Effector memory CD4-positive, alpha-beta T cell (primary cell): ENCODE results near the gene SMYD3.

Source experiments
- DNase-seq, 3 donors: peaks; one replicate each; pipeline ENCODE4 v3.0.0-alpha.2; 2020
- H3K27ac ChIP-seq: 2 replicates; pipeline ENCODE4 v1.7.0; 2013; ENCODE audit warnings: mild to moderate bottlenecking, low read length, moderate library complexity; ENCODE audit not compliant: insufficient read depth, poor library complexity, severe bottlenecking
- H3K27me3 ChIP-seq: replicated peaks from 2 replicates; pipeline ENCODE4 v1.7.0; 2013; ENCODE audit warnings: mild to moderate bottlenecking, low read length; ENCODE audit not compliant: insufficient read depth, control insufficient read depth, poor library complexity, severe bottlenecking
- H3K36me3 ChIP-seq: 2 replicates; pipeline ENCODE4 v1.7.0; 2013; ENCODE audit warnings: mild to moderate bottlenecking, low read length, moderate library complexity; ENCODE audit not compliant: control insufficient read depth, insufficient read depth
- H3K4me1 ChIP-seq: 2 replicates; pipeline ENCODE4 v1.7.0; 2013; ENCODE audit warnings: low read length, mild to moderate bottlenecking; ENCODE audit not compliant: control insufficient read depth, insufficient read depth, poor library complexity, severe bottlenecking
- H3K4me3 ChIP-seq: 2 replicates; pipeline ENCODE4 v1.7.0; 2013; ENCODE audit warnings: low read length, low read depth, mild to moderate bottlenecking; ENCODE audit not compliant: insufficient read depth, poor library complexity, severe bottlenecking
- H3K9me3 ChIP-seq: 2 replicates; pipeline ENCODE4 v1.7.0; 2013; ENCODE audit warnings: mild to moderate bottlenecking, low read length, moderate library complexity; ENCODE audit not compliant: control insufficient read depth

The SMYD3 gene

DNA sequence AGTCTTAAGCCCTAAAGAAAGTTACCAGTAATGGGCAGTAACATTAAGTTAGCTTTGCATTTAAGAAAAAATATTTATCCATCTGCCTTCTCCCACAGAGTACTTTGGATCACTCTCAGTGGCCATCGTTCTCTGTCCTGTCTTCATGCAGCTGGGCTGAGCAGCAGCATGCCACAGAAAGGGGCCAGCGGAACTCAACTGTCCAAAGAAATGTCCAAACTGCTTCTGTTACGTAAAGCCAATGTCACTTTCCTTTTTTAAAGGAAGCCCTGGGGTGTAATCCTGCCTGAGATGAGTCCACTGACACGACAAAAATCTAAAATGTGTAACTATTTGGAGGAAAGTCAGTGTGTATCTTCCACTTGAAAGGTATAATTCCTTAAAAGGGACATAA is 291.6 kb downstream of the SMYD3 start:
- H3K4me1 ChIP-seq = no peaks in the 10 kb centered on the region
- no peaks in the 10 kb centered on the region for H3K9me3 ChIP-seq
- no peak overlapping the region for H3K27ac ChIP-seq
- no peak overlapping the region for H3K4me3 ChIP-seq
- no peak for DNase-seq
- H3K36me3 ChIP-seq = no peaks in the 10 kb centered on the region
- no peaks in the 10 kb centered on the region for H3K27me3 ChIP-seq

DNA sequence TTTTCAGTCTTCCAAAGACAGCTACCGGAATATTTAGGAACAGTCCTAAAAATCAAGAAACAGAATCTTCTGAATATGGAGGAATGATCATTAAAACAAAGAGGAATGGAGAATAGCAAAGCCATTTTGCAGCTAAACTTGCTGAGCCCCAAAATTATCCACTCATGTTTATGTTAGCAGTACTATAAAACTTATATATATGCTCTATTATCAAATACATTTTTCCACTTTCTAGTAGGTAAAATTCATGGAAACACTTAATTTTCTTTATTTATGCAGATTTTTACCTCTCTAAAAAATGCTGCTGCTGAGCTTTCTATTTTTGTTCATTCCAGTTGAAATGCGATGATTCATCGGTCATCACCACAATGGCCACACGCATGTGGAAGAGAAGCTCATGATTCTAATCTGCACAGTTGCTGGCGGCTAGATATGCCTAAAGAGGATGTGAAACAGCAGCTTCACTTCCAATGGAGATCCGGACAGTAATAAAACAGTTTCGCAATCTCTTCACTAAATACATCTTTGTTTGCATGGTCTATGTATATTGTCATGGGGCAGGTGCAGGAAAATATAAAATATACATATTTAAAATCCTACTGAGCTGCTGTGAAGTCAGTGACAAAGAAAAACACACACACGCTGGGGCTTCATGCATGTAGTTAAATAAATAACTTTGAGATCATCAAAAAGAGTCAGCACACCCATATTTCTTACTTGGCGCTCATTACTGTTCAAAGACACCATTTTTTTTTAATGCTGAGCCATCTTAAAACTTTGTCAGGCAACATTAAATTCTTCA is 292.2 kb downstream of the SMYD3 start:
- no peaks in the 10 kb centered on the region for H3K36me3 ChIP-seq
- no peak overlapping the region for H3K27ac ChIP-seq
- H3K4me3 ChIP-seq = no peak overlapping the region
- DNase-seq = no peak
- H3K27me3 ChIP-seq = no peaks in the 10 kb centered on the region
- no peaks in the 10 kb centered on the region for H3K4me1 ChIP-seq
- no peaks in the 10 kb centered on the region for H3K9me3 ChIP-seq

DNA sequence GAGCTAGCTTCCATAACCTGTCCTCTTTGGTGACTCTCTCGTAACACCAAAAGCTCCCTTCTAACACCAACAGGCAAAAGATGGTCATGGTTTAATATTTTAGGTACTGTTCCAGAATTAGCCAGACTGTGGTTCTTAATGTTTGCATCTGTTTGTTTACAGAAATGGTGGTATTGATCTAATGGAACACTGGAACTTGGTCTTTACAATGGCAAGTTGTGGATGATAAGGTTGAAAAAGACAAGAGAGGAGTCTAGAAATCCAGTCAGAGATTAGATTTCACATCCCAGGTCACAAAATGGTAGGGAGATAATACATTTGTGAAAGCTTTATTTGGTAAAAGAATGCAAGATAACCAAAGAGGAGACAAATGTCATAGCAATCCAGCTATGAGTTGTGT is 293.1 kb downstream of the SMYD3 start:
- DNase-seq = no peak
- H3K9me3 ChIP-seq = no peaks in the 10 kb centered on the region

DNA sequence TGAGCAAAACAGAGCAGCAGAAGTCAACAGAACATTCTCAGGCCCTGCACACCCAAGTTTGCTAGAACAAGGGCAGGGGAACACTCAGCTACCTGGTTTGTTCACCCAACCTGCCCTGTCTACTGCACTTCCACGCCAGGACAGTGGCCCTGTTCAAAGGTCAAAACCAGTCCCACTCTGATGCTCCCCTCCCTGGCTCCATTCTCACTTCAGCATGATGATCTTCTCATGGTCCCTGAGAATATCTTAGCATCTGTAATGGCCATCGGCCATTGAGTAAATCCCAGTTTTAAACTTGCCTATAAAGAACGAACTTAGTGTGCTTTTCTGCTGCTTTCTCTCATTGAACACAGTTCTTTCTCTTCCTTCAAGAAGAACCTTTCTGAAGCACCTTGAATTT is 293.6 kb downstream of the SMYD3 start:
- no peaks in the 10 kb centered on the region for H3K36me3 ChIP-seq
- H3K27me3 ChIP-seq = no peaks in the 10 kb centered on the region
- no peak overlapping the region for H3K4me3 ChIP-seq
- H3K9me3 ChIP-seq = no peaks in the 10 kb centered on the region
- H3K27ac ChIP-seq = no peak overlapping the region
- no peaks in the 10 kb centered on the region for H3K4me1 ChIP-seq
- DNase-seq = no peak

More for the DNA sequence above, 293.1 kb downstream of the SMYD3 start:
- H3K4me3 ChIP-seq = no peak overlapping the region
- no peaks in the 10 kb centered on the region for H3K27me3 ChIP-seq
- no peaks in the 10 kb centered on the region for H3K4me1 ChIP-seq
- H3K36me3 ChIP-seq = no peaks in the 10 kb centered on the region
- H3K27ac ChIP-seq = no peak overlapping the region

DNA sequence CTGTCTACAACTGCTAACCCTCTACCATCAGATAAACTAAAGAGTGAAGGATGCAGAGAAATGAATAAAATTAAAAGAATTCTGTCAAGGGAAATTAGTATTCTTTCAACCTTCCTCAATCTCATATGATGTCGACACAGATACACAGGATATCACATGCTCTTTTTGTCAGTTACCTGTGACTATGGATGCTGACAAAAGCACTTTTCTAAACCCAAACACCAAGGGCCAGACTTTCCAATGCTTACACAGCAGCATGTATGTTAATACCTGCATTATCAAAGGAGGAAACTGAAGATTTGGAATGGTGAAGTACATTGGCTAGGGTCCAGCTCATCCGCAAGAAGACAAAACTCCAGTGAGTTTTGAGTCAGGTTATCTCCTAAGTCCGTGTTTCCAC is 294.0 kb downstream of the SMYD3 start:
- Histone ChIP-seq H3K4me3 (no peak overlapping the region), H3K27me3 (no peaks in the 10 kb centered on the region), H3K27ac (no peak overlapping the region), H3K9me3 (no peaks in the 10 kb centered on the region), H3K36me3 (no peaks in the 10 kb centered on the region), H3K4me1 (no peaks in the 10 kb centered on the region)
- DNase-seq = no peak

GRCh38 chr1:246212013-246212412 is 295.1 kb downstream of the SMYD3 start:
- Histone ChIP-seq H3K27ac (no peak overlapping the region), H3K9me3 (no peaks in the 10 kb centered on the region), H3K27me3 (no peaks in the 10 kb centered on the region), H3K36me3 (no peaks in the 10 kb centered on the region), H3K4me3 (no peak overlapping the region), H3K4me1 (no peaks in the 10 kb centered on the region)
- no peak for DNase-seq

GRCh38 chr1:246210756-246211155 is 296.3 kb downstream of the SMYD3 start:
- no peak for DNase-seq
- H3K4me1 ChIP-seq = no peaks in the 10 kb centered on the region
- no peaks in the 10 kb centered on the region for H3K9me3 ChIP-seq
- H3K27ac ChIP-seq = no peak overlapping the region
- no peaks in the 10 kb centered on the region for H3K36me3 ChIP-seq
- H3K27me3 ChIP-seq = no peaks in the 10 kb centered on the region
- no peak overlapping the region for H3K4me3 ChIP-seq

- H3K27me3 ChIP-seq = no peaks in the 10 kb centered on the region
- no peaks in the 10 kb centered on the region for H3K9me3 ChIP-seq
- no peak overlapping the region for H3K4me3 ChIP-seq
- no peaks in the 10 kb centered on the region for H3K36me3 ChIP-seq
- no peak for DNase-seq
- H3K4me1 ChIP-seq = no peaks in the 10 kb centered on the region
- H3K27ac ChIP-seq = no peak overlapping the region
These were observed 299.0 kb downstream of the SMYD3 start for GRCh38 chr1:246208105-246208504.

- no peaks in the 10 kb centered on the region for H3K9me3 ChIP-seq
- no peaks in the 10 kb centered on the region for H3K36me3 ChIP-seq
- H3K27ac ChIP-seq = no peak overlapping the region
- H3K27me3 ChIP-seq = no peaks in the 10 kb centered on the region
- no peak for DNase-seq
- H3K4me3 ChIP-seq = no peak overlapping the region
- H3K4me1 ChIP-seq = no peaks in the 10 kb centered on the region
These were observed 303.9 kb downstream of the SMYD3 start for GRCh38 chr1:246203180-246203579.

DNA sequence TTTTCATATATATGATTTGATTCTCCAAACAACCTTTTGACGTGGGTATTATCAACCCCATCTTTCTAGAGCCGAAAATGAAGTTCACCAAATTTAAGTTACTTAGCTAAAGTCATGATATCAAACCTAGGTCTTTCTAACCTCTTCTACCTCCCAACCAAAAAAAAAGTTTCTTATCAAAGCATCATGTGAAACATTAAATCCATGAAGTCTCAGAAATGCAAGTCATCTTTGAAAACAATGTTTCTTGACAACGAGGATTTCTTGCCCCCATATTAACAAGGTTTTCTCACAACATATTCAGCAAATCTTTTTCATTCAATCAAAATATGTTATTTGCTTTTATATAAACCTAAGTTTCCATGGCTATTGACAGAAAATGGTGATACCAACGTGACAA is 306.3 kb downstream of the SMYD3 start:
- no peaks in the 10 kb centered on the region for H3K9me3 ChIP-seq
- no peak overlapping the region for H3K4me3 ChIP-seq
- H3K4me1 ChIP-seq = no peaks in the 10 kb centered on the region
- no peaks in the 10 kb centered on the region for H3K36me3 ChIP-seq
- no peaks in the 10 kb centered on the region for H3K27me3 ChIP-seq
- no peak for DNase-seq
- no peak overlapping the region for H3K27ac ChIP-seq
